Lung microvascular endothelial cell (primary cell): ENCODE results near the gene RNF214. TPM values are rescaled to one million over a fixed set of nuclear protein-coding genes. Genes with fewer than 3 reads are reported as not detected.
"Not testable (repeated sequence)": the region's sequence is repeated elsewhere in the genome, so short reads cannot be mapped to it uniquely, and the experiment has no call there.

Experiments used
- DNase-seq, 2 donors: peaks; one replicate each; pipeline versions ENCODE4 v3.0.0 to v3.0.0-alpha.2; 2010; ENCODE audit warnings: low read depth in 2 of 2
- total RNA-seq: library from RNA; depleted of rRNA; stranded (reverse); fragments of >200 nt; gene quantifications from 2 replicates; pipeline ENCODE4 v1.2.1, GENCODE V29; 2014

RNF214 gene
- total RNA-seq, 1 donor from 2014 or later: 7.1 TPM

GRCh38 chr11:117313828-117314768, 81.6 kb downstream of the RNF214 start:
- no peak for DNase-seq

GRCh38 chr11:117314840-117315239, 82.4 kb downstream of the RNF214 start:
- DNase-seq: peak in 1 of 2 donors; percentile 21

GRCh38 chr11:117315285-117316196, 83.1 kb downstream of the RNF214 start:
- DNase-seq: peak in 1 of 2 donors; percentile 19

- DNase-seq: peak; percentile 81 to 82
Observed at GRCh38 chr11:117316197-117316961, 83.9 kb downstream of the RNF214 start, which contains the start of gene BACE1. BACE1 (minus strand) TSS chr11:117316256; CDS start chr11:117315795, 461 bp downstream.

GRCh38 chr11:117318738-117319137, 86.3 kb downstream of the RNF214 start:
- no peak for DNase-seq

GRCh38 chr11:117319214-117319840, 86.9 kb downstream of the RNF214 start:
- peak in 1 of 2 donors; percentile 87 for DNase-seq

GRCh38 chr11:117327255-117327566, 94.7 kb downstream of the RNF214 start:
- not testable (repeated sequence) for DNase-seq

GRCh38 chr11:117327567-117328374, 95.3 kb downstream of the RNF214 start, which contains the start of gene CEP164:
CEP164 (plus strand) TSS chr11:117327854; CDS start chr11:117338587, 10,733 bp downstream.
- peak; percentile 97 for DNase-seq

GRCh38 chr11:117328375-117329010, 96.0 kb downstream of the RNF214 start:
- DNase-seq: peak; percentile 41 to 51

- no peak for DNase-seq
Observed at GRCh38 chr11:117332843-117333242, 100.4 kb downstream of the RNF214 start.

GRCh38 chr11:117333917-117334316, 101.4 kb downstream of the RNF214 start:
- DNase-seq: no peak

GRCh38 chr11:117334896-117335295, 102.4 kb downstream of the RNF214 start:
- DNase-seq: no peak

GRCh38 chr11:117335399-117335798, 102.9 kb downstream of the RNF214 start:
- DNase-seq: no peak

Other genes with a start within 250 kb of the RNF214 start
- 6.1 and 6.3 TPM in 2 replicates for gene SIK3, start 134.2 kb upstream of the RNF214 start, total RNA-seq
- 141 and 188 TPM in 2 replicates for gene PAFAH1B2, start 88.4 kb upstream of the RNF214 start, total RNA-seq
- gene SIDT2, start 53.9 kb upstream of the RNF214 start, total RNA-seq: 7.2 and 8.9 TPM in 2 replicates
- 7.3 and 9.2 TPM in 2 replicates for gene TAGLN, start 33.3 kb upstream of the RNF214 start, total RNA-seq
- gene PCSK7, start 598 bp upstream of the RNF214 start, total RNA-seq: 27.0 and 35.1 TPM in 2 replicates
- gene BACE1-AS, start 58.7 kb downstream of the RNF214 start, total RNA-seq: 1.4 and 1.5 TPM in 2 replicates
- 6.3 and 6.8 TPM in 2 replicates for gene BACE1, start 83.6 kb downstream of the RNF214 start, total RNA-seq
- gene CEP164, start 95.2 kb downstream of the RNF214 start, total RNA-seq: 11.9 and 13.3 TPM in 2 replicates